ENCODE data around the gene RCL1.

DNA sequence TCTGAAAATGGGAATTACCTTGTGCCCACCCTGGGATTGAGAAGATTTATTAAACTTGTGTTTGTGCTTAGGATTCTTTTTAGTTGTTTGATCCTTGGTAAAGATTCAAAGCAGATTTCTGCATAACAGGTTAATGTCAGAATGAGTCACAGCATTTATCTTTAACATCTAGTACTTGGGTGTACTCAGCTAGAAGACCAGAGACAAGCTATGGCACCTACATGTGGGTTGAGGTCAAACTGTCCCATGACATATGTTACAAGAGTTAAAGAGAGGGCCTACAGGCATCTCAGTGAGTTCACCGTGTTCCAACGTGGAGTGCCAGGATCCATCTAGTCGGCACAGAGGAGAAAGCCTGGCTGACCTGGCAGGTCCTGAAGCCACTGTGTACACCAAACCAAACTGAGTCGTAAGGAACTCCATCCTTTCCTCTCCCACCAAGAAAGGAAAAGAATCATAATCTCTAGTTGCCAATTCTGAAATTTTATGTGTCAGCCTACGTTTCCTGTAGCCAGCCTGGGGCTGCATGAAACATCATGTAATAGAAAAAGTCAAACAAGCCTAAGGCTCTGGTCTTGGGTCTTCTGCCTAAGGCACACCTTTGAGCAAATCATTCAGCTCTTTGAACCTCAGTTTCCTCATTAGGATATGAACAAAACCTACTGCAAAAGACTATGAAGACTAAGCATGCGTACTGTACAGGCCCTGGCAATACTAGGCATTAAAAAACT is 73.7 kb downstream of the RCL1 start:
- TF ChIP-seq RARB (CRISPR knock-in tag; IDR thresholded peaks at IDR 0.05), result no peak
- TF ChIP-seq TCF4 (CRISPR knock-in tag; IDR thresholded peaks at IDR 0.05; ENCODE audit: borderline replicate concordance), result no peak
- no peak for TF ChIP-seq PATZ1 (CRISPR knock-in tag; IDR thresholded peaks at IDR 0.05; ENCODE audit: borderline replicate concordance)
- TF ChIP-seq ZFP30 (CRISPR knock-in tag; IDR thresholded peaks at IDR 0.05), result no peak
- no peak for TF ChIP-seq POU6F1 (CRISPR knock-in tag; IDR thresholded peaks at IDR 0.05; ENCODE audit: borderline replicate concordance, low read depth)
- no peak for TF ChIP-seq GLIS3 (CRISPR knock-in tag; IDR thresholded peaks at IDR 0.05)
- TF ChIP-seq ZFP3 (CRISPR knock-in tag; IDR thresholded peaks at IDR 0.05), result no peak
